ENCODE results near the gene FAF2.

Gene FAF2

DNA sequence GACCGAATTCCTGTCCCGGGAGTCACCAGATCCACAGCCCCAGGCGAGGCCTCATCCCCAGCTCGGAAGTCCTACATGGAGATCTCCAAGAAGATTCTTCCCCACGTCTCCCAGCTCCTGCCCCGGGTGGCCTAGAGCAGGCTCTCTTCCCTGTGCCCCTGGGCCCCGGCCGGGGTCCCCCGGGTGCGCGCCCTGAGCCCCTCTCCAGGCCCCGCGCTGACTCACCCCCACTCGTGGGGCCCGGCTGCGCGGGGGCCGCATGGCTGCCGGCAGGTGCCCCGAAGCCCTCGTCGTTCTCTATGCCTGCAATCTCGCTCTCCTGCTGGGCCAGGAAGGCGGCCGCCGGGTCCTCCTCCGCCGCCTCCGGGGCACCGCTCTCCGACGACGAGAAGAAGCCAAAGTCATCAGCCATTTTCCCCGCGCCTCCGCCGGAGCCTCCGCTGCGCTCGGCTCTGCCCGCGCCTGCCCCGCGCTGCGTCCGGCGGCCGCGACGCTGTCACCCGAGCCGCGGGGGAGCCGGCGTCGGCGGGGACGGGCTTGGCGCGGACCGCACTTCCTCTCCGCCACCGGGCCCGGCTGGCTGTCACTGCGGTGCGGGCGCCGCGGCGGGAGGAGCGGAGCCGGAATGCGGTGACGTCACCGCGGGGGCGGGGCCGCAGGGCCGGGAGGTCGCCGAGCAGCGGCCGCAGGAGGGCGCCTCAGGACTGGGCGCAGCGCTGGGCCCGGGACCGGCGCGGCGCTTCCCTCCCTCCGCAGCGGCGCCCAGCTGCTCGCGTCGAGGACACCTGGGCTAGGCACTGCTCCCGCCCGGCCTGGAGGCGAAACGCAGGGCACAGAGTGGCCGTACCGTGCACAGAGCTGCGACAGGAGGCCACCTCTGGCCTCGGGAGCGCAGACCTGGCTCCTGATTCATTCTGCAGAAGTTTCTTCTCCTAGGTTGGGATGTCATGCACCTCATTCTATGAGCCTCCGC is 31.9 kb upstream of the FAF2 start, which contains the start of gene CLTB:
TSS of gene CLTB (minus strand) at position 588 of the 973 bp plus-strand sequence. CDS start at position 412, 176 bp downstream.
- Histone ChIP-seq H3K4me1 (ENCODE audit: control insufficient read depth in 1 of 2, insufficient read depth in 1 of 2, low read depth in 1 of 2, low read length in 1 of 2) (peaks cover 12% of the 10 kb centered on the region in 2 experiments), H3K4me3 (ENCODE audit: low read depth in 1 of 2, low read length in 1 of 2) (peak within 1 kb of the TSS; percentile 71 to 84), H3K36me3 (no peaks in the 10 kb centered on the region), H3K27me3 (no peaks in the 10 kb centered on the region), H3K9me3 (no peaks in the 10 kb centered on the region), H3K27ac (peak within 1 kb of the TSS; percentile 92)
- TF ChIP-seq, protein P1, sequence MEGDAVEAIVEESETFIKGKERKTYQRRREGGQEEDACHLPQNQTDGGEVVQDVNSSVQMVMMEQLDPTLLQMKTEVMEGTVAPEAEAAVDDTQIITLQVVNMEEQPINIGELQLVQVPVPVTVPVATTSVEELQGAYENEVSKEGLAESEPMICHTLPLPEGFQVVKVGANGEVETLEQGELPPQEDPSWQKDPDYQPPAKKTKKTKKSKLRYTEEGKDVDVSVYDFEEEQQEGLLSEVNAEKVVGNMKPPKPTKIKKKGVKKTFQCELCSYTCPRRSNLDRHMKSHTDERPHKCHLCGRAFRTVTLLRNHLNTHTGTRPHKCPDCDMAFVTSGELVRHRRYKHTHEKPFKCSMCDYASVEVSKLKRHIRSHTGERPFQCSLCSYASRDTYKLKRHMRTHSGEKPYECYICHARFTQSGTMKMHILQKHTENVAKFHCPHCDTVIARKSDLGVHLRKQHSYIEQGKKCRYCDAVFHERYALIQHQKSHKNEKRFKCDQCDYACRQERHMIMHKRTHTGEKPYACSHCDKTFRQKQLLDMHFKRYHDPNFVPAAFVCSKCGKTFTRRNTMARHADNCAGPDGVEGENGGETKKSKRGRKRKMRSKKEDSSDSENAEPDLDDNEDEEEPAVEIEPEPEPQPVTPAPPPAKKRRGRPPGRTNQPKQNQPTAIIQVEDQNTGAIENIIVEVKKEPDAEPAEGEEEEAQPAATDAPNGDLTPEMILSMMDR (IDR thresholded peaks at IDR 0.05): peak; percentile 98

- Histone ChIP-seq H3K9me3 (no peaks in the 10 kb centered on the region), H3K4me3 (ENCODE audit: low read depth in 1 of 2, low read length in 1 of 2) (peak overlapping the region; percentile 50 to 84), H3K4me1 (ENCODE audit: control insufficient read depth in 1 of 2, insufficient read depth in 1 of 2, low read depth in 1 of 2, low read length in 1 of 2) (peaks cover 12% of the 10 kb centered on the region in 2 experiments), H3K36me3 (no peaks in the 10 kb centered on the region), H3K27ac (peak overlapping the region; percentile 92), H3K27me3 (no peaks in the 10 kb centered on the region)
- TF ChIP-seq, protein P1 (IDR thresholded peaks at IDR 0.05): no peak
Measured at GRCh38 chr5:176416965-176417364, 31.2 kb upstream of the FAF2 start.

GRCh38 chr5:176418251-176418650 is 29.9 kb upstream of the FAF2 start:
- H3K9me3 ChIP-seq: no peaks in the 10 kb centered on the region
- TF ChIP-seq, protein P1 (IDR thresholded peaks at IDR 0.05): no peak
- no peak overlapping the region for H3K27ac ChIP-seq
- H3K36me3 ChIP-seq: no peaks in the 10 kb centered on the region
- no peak overlapping the region for H3K4me3 ChIP-seq (ENCODE audit: low read depth in 1 of 2, low read length in 1 of 2)
- no peaks in the 10 kb centered on the region for H3K27me3 ChIP-seq
- peaks cover 12% of the 10 kb centered on the region in 2 experiments for H3K4me1 ChIP-seq (ENCODE audit: control insufficient read depth in 1 of 2, insufficient read depth in 1 of 2, low read depth in 1 of 2, low read length in 1 of 2)

GRCh38 chr5:176420086-176420485 is 28.1 kb upstream of the FAF2 start:
- Histone ChIP-seq H3K4me3 (ENCODE audit: low read depth in 1 of 2, low read length in 1 of 2) (no peak overlapping the region), H3K27ac (no peak overlapping the region), H3K9me3 (no peaks in the 10 kb centered on the region), H3K27me3 (no peaks in the 10 kb centered on the region), H3K4me1 (ENCODE audit: control insufficient read depth in 1 of 2, insufficient read depth in 1 of 2, low read depth in 1 of 2, low read length in 1 of 2) (peaks cover 12% of the 10 kb centered on the region in 2 experiments), H3K36me3 (no peaks in the 10 kb centered on the region)
- TF ChIP-seq, protein P1 (IDR thresholded peaks at IDR 0.05): no peak

- Histone ChIP-seq H3K9me3 (no peaks in the 10 kb centered on the region), H3K4me1 (ENCODE audit: control insufficient read depth in 1 of 2, insufficient read depth in 1 of 2, low read depth in 1 of 2, low read length in 1 of 2) (peaks cover 6 to 7% of the 10 kb centered on the region in 2 experiments), H3K4me3 (ENCODE audit: low read depth in 1 of 2, low read length in 1 of 2) (no peak overlapping the region), H3K27ac (no peak overlapping the region), H3K27me3 (no peaks in the 10 kb centered on the region), H3K36me3 (no peaks in the 10 kb centered on the region)
- TF ChIP-seq, protein P1 (IDR thresholded peaks at IDR 0.05): no peak
Measured at GRCh38 chr5:176420972-176421544, 27.1 kb upstream of the FAF2 start.
